H1 (cell line): Measurements from ENCODE around the gene NSUN6. TPM values are rescaled to one million over a fixed set of nuclear protein-coding genes. Genes with fewer than 3 reads are reported as not detected.

Source experiments
- CTCF ChIA-PET: fragments of 300-600 bp; sonication (Branson Sonifier 250); formaldehyde crosslinking; loops from one replicate; lab custom pipeline; 2021; ENCODE audit not compliant: partially characterized antibody; lab: Charles Lee
- POLR2A ChIA-PET: fragments of 300-600 bp; sonication (Branson Sonifier 250); formaldehyde crosslinking; loops from one replicate; lab custom pipeline; 2021; ENCODE audit warnings: inconsistent platforms; ENCODE audit not compliant: partially characterized antibody; lab: Charles Lee
- DNase-seq, 2 experiments: peaks; one replicate each; pipeline versions ENCODE4 v3.0.0 to v3.0.0-alpha.2; 2010 to 2022; ENCODE audit warnings: low spot score in 2 of 2, low read depth in 1 of 2, mixed read lengths in 1 of 2
- FAIRE-seq: peaks from 2 replicates; lab custom pipeline; 2011; peaks lifted over from hg19 to GRCh38; lab: Jason Lieb, UNC
- H2AFZ ChIP-seq: 2 replicates; pipeline ENCODE4 v1.8.1; 2012; ENCODE audit warnings: low read length, inconsistent platforms
- H2AK5ac ChIP-seq: 2 replicates; pipeline ENCODE4 v1.6.1; 2013; ENCODE audit warnings: low read depth, low read length
- H2BK120ac ChIP-seq: replicated peaks from 2 replicates; pipeline ENCODE3; 2013; ENCODE audit warnings: low read depth, low read length, inconsistent platforms
- H2BK12ac ChIP-seq: 2 replicates; pipeline ENCODE4 v1.6.1; 2013; ENCODE audit warnings: low read depth, low read length
- H2BK15ac ChIP-seq: 2 replicates; pipeline ENCODE4 v1.6.1; 2013; ENCODE audit warnings: low read length
- H2BK20ac ChIP-seq: 2 replicates; pipeline ENCODE4 v1.6.1; 2013; ENCODE audit warnings: low read length
- H2BK5ac ChIP-seq: 2 replicates; pipeline ENCODE4 v1.6.1; 2013; ENCODE audit warnings: low read depth, low read length
- H3K14ac ChIP-seq: 2 replicates; pipeline ENCODE4 v1.6.1; 2013; ENCODE audit warnings: inconsistent platforms; ENCODE audit not compliant: insufficient read length
- H3K18ac ChIP-seq: 2 replicates; pipeline ENCODE4 v1.6.1; 2013; ENCODE audit warnings: low read length; ENCODE audit errors: extremely low read depth
- H3K23ac ChIP-seq: 2 replicates; pipeline ENCODE4 v1.6.1; 2013; ENCODE audit warnings: inconsistent platforms; ENCODE audit not compliant: insufficient read length
- H3K23me2 ChIP-seq: 2 replicates; pipeline ENCODE4 v1.6.1; 2013; ENCODE audit warnings: low read depth, low read length
- H3K27ac ChIP-seq: 2 replicates; pipeline ENCODE4 v1.6.1; 2011; ENCODE audit warnings: low read depth, low read length, inconsistent platforms
- H3K27me3 ChIP-seq, 4 experiments: replicated peaks in 1 of 4; 1 replicate in 1 of 4; 2 replicates in 3 of 4; pipeline versions ENCODE4 v1.6.1 to v1.8.1; 2011 to 2013; ENCODE audit warnings: low read length in 3 of 4, mild to moderate bottlenecking in 3 of 4, inconsistent platforms in 2 of 4, mixed read lengths in 2 of 4, moderate library complexity in 1 of 4; ENCODE audit not compliant: control insufficient read depth in 3 of 4, insufficient read depth in 3 of 4; ENCODE audit errors: extremely low read depth in 1 of 4
- H3K36me3 ChIP-seq, 4 experiments: 2 replicates each; pipeline versions ENCODE4 v1.6.1 to v1.8.1; 2011 to 2013; ENCODE audit warnings: mild to moderate bottlenecking in 4 of 4, low read length in 3 of 4, moderate library complexity in 2 of 4, control low read depth in 1 of 4, inconsistent platforms in 1 of 4; ENCODE audit not compliant: insufficient read depth in 4 of 4, control insufficient read depth in 2 of 4
- H3K4ac ChIP-seq: replicated peaks from 2 replicates; pipeline ENCODE3; 2013; ENCODE audit warnings: low read length, low read depth, mixed read lengths, inconsistent platforms; ENCODE audit not compliant: insufficient read length
- H3K4me1 ChIP-seq, 4 experiments: replicated peaks in 1 of 4; 1 replicate in 1 of 4; 2 replicates in 3 of 4; pipeline versions ENCODE4 v1.6.1 to v1.8.1; 2011 to 2013; ENCODE audit warnings: low read length in 3 of 4, inconsistent platforms in 2 of 4, mixed read lengths in 1 of 4; ENCODE audit not compliant: insufficient read depth in 4 of 4, control insufficient read depth in 3 of 4
- H3K4me2 ChIP-seq, 2 experiments: 2 replicates each; pipeline versions ENCODE4 v1.6.1 to v1.8.1; 2011 to 2013; ENCODE audit warnings: low read depth in 2 of 2, low read length in 2 of 2, control low read depth in 1 of 2, inconsistent platforms in 1 of 2, mild to moderate bottlenecking in 1 of 2; ENCODE audit not compliant: insufficient read depth in 1 of 2
- H3K4me3 ChIP-seq, 4 experiments: fragments of 200-600, 300-600 bp in 1 of 4; sonication (generic), shearing (Covaris generic), sonication (Bioruptor Twin) in 1 of 4; 2 replicates each; pipeline versions ENCODE4 v1.5.1 to v1.8.1; 2011 to 2016; ENCODE audit warnings: low read length in 4 of 4, low read depth in 3 of 4, control low read depth in 2 of 4, inconsistent platforms in 2 of 4, mild to moderate bottlenecking in 2 of 4, mixed read lengths in 1 of 4, moderate library complexity in 1 of 4; ENCODE audit not compliant: insufficient read depth in 2 of 4; ENCODE audit errors: extremely low read depth in 1 of 4
- H3K56ac ChIP-seq: replicated peaks from 2 replicates; pipeline ENCODE3; 2013; ENCODE audit warnings: low read depth, mild to moderate bottlenecking, mixed read lengths, low read length, inconsistent platforms; ENCODE audit not compliant: insufficient read length
- H3K79me1 ChIP-seq: 2 replicates; pipeline ENCODE4 v1.6.1; 2013; ENCODE audit warnings: low read depth, low read length, control low read depth
- H3K79me2 ChIP-seq, 2 experiments: 2 replicates each; pipeline versions ENCODE4 v1.6.1 to v1.8.1; 2012 to 2013; ENCODE audit warnings: low read length in 2 of 2, mild to moderate bottlenecking in 2 of 2, inconsistent platforms in 1 of 2; ENCODE audit not compliant: insufficient read depth in 2 of 2, control insufficient read depth in 1 of 2
- H3K9ac ChIP-seq, 4 experiments: replicated peaks in 1 of 4; 1 replicate in 1 of 4; 2 replicates in 3 of 4; pipeline versions ENCODE4 v1.6.1 to v1.8.1; 2011 to 2013; ENCODE audit warnings: low read depth in 3 of 4, low read length in 3 of 4, control low read depth in 2 of 4, mild to moderate bottlenecking in 2 of 4, moderate library complexity in 2 of 4, inconsistent platforms in 1 of 4; ENCODE audit errors: extremely low read depth in 1 of 4
- H3K9me3 ChIP-seq, 2 experiments: 2 replicates each; pipeline versions ENCODE4 v1.6.1 to v1.8.1; 2012 to 2013; ENCODE audit warnings: mild to moderate bottlenecking in 2 of 2, moderate library complexity in 2 of 2, control low read depth in 1 of 2, inconsistent platforms in 1 of 2, low read depth in 1 of 2, low read length in 1 of 2, mixed read lengths in 1 of 2; ENCODE audit not compliant: insufficient read depth in 2 of 2
- H4K20me1 ChIP-seq, 2 experiments: replicated peaks in 1 of 2; 2 replicates each; pipeline versions ENCODE3 to v1.8.1; 2011 to 2013; ENCODE audit warnings: inconsistent platforms in 2 of 2, low read length in 2 of 2, mild to moderate bottlenecking in 1 of 2; ENCODE audit not compliant: insufficient read depth in 2 of 2, control insufficient read depth in 1 of 2
- H4K5ac ChIP-seq: 2 replicates; pipeline ENCODE4 v1.6.1; 2013; ENCODE audit warnings: low read length, low read depth, mixed read lengths, inconsistent platforms; ENCODE audit not compliant: insufficient read length
- H4K8ac ChIP-seq: 2 replicates; pipeline ENCODE4 v1.8.0; 2013; ENCODE audit warnings: mild to moderate bottlenecking, moderate library complexity, low read length, inconsistent platforms; ENCODE audit not compliant: insufficient read depth; ENCODE audit errors: extremely low read depth
- H4K91ac ChIP-seq: replicated peaks from 2 replicates; pipeline ENCODE3; 2013; ENCODE audit warnings: low read length, mixed read lengths, inconsistent platforms; ENCODE audit not compliant: insufficient read length
- ASH2L ChIP-seq: fragments of 200-600, 300-600 bp; sonication (generic); IDR thresholded peaks from one replicate; pipeline ENCODE4 v1.7.1; 2017; ENCODE audit warnings: low read length
- BRCA1 ChIP-seq: IDR thresholded peaks from 2 replicates; pipeline ENCODE4 v1.6.1; 2012; ENCODE audit warnings: low read depth, low read length, improper control_type of control experiment
- EP300 ChIP-seq, 2 experiments: IDR thresholded peaks; 1 replicate in 1 of 2; 2 replicates in 1 of 2; pipeline ENCODE4 v1.6.1; 2011 to 2012; ENCODE audit warnings: low read depth in 2 of 2, low read length in 2 of 2, mild to moderate bottlenecking in 2 of 2, borderline replicate concordance in 1 of 2, inconsistent platforms in 1 of 2, moderate library complexity in 1 of 2
- POLR2A ChIP-seq, 2 experiments: IDR thresholded peaks; 1 replicate in 1 of 2; 2 replicates in 1 of 2; pipeline ENCODE4 v1.6.1; 2011; ENCODE audit warnings: low read depth in 2 of 2, low read length in 2 of 2, mild to moderate bottlenecking in 2 of 2; ENCODE audit errors: control extremely low read depth in 1 of 2
- RBBP5 ChIP-seq: IDR thresholded peaks from 2 replicates; pipeline ENCODE4 v1.7.1; 2012; ENCODE audit warnings: low read depth, mild to moderate bottlenecking, inconsistent platforms, low read length, moderate library complexity, borderline replicate concordance
- RFX5 ChIP-seq: IDR thresholded peaks from 2 replicates; pipeline ENCODE4 v1.6.1; 2011; ENCODE audit warnings: low read depth, low read length, improper control_type of control experiment, borderline replicate concordance
- SIRT6 ChIP-seq: IDR thresholded peaks from one replicate; pipeline ENCODE4 v1.7.1; 2012; ENCODE audit warnings: low read length, inconsistent platforms
- SIX5 ChIP-seq: IDR thresholded peaks from 2 replicates; pipeline ENCODE4 v1.6.1; 2011; ENCODE audit warnings: mild to moderate bottlenecking, low read depth, low read length
- WGBS, 2 experiments: shearing (Covaris generic) in 1 of 2; methylation state at CpG; one replicate each; pipeline versions ENCODE4 v1.1.6 to v1.1.7; 2013 to 2015; ENCODE audit warnings: low lambda C conversion rate in 2 of 2, mixed read lengths in 2 of 2, inconsistent platforms in 1 of 2, low coverage in 1 of 2, missing lambda C conversion rate in 1 of 2; ENCODE audit not compliant: insufficient replicate concordance in 2 of 2, insufficient coverage in 1 of 2, insufficient read length in 1 of 2; ENCODE audit errors: extremely low coverage in 1 of 2, missing lambda C conversion rate in 1 of 2; 5-methylcytosine and 5-hydroxymethylcytosine counted together
- polyA plus RNA-seq, 7 experiments: library from polyadenylated mRNA; depleted of rRNA in 3 of 7; stranded (reverse) in 5 of 7; unstranded in 2 of 7; fragments of >200 nt in 5 of 7; fragments of 200-250 nt in 2 of 7; gene quantifications; 1 replicate in 5 of 7; 2 replicates in 1 of 7; 4 replicates in 1 of 7; pipeline versions ENCODE4 v1.2.1 to v1.2.3, GENCODE V29; 2011 to 2013; ENCODE audit warnings: missing spikeins in 2 of 7, mixed read lengths in 2 of 7
- total RNA-seq: library from RNA; stranded (reverse); fragmentation: NEBNext Ultra II Directional; extraction: Animal tissue kit (Norgen Biotek cat#: 25700); gene quantifications from 2 replicates; pipeline ENCODE4 v1.2.1, GENCODE V29; 2021

NSUN6 gene
- total and polyA plus RNA-seq, 2 of the 8 experiments (the other 6 are each of a cell fraction or from before 2014, with no cell fraction given), result 5.9 to 14.4 TPM

DNA sequence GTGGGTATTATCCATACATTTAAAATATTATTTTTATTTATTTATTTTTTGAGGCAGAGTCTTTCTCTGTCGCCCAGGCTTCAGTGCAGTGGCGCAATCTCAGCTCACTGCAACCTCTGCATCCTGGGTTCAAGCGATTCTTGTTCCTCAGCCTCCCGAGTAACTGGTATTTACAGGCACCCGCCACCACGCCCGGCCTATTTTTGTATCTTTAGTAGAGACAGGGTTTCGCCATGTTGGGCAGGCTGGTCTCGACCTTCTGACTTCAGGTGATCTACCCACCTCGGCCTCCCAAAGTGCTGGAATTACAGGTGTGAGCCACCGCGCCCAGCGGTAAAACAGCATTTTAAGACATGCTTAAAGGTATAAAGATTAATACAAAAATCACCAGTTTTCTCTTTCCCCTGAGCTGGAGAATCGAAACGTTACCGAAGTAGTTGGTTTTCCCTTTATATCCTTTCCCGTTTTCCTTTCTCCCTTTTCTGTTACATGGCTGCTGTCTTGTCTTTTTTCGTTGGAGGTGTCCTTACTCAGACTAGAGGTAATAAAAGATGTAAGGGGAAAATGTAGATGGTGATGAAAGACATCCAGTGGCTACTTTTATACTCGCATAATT lies 9.5 kb upstream of the NSUN6 start:
- peaks cover 0 to 22% (median 3%) of the 10 kb centered on the region in 4 experiments; a peak in 3 of 7 replicates for H3K4me1 ChIP-seq
- H2BK20ac ChIP-seq, result no peak overlapping the region
- no peak for DNase-seq
- H2BK5ac ChIP-seq, result no peak overlapping the region
- H4K8ac ChIP-seq, result no peak overlapping the region
- no peak for FAIRE-seq
- no peak overlapping the region for H2AFZ ChIP-seq
- no peak overlapping the region for H2BK120ac ChIP-seq
- peaks cover 8% of the 10 kb centered on the region; the same call in 1 of the 2 replicates for H3K23me2 ChIP-seq
- H3K56ac ChIP-seq, result no peak overlapping the region
- H3K79me2 ChIP-seq, result peaks cover 39 to 65% of the 10 kb centered on the region in 2 experiments
- no peak overlapping the region for H3K23ac ChIP-seq
- H4K5ac ChIP-seq, result no peak overlapping the region
- no peak overlapping the region for H3K9ac ChIP-seq
- H4K20me1 ChIP-seq, result peaks cover 13 to 15% of the 10 kb centered on the region in 2 experiments
- 89% methylated on average over 18 of the region's 19 CpGs; no CpG with 5 or more reads in 1 of the 2 experiments for WGBS, 2 experiments
- H4K91ac ChIP-seq, result no peak overlapping the region
- no peak overlapping the region for H3K18ac ChIP-seq
- H2AK5ac ChIP-seq, result no peak overlapping the region
- H3K14ac ChIP-seq, result no peak overlapping the region
- no peaks in the 10 kb centered on the region for H3K9me3 ChIP-seq
- H2BK12ac ChIP-seq, result no peak overlapping the region
- ChIA-PET POLR2A (no interaction called here), CTCF (no interaction called here)
- peak overlapping the region; percentile 69 to 100 for H3K4me2 ChIP-seq
- peak overlapping the region; percentile 91 to 99 (median 96) for H3K4me3 ChIP-seq
- H3K27me3 ChIP-seq, result no peaks in the 10 kb centered on the region
- H3K36me3 ChIP-seq, result no peaks in the 10 kb centered on the region; a peak in 1 of 8 replicates
- no peak overlapping the region for H2BK15ac ChIP-seq
- TF ChIP-seq POLR2A (IDR thresholded peaks at IDR 0.05; ENCODE audit: control extremely low read depth in 1 of 2, low read depth in 2 of 2, low read length in 2 of 2) (no peak), RBBP5 (no peak), SIRT6 (no peak), BRCA1 (no peak), RFX5 (no peak), SIX5 (no peak), EP300 (IDR thresholded peaks at IDR 0.05; ENCODE audit: borderline replicate concordance in 1 of 2, low read depth in 2 of 2, low read length in 2 of 2) (no peak), ASH2L (no peak)
- TF ChIP-seq, all 59 proteins: peak for 0
- H3K4ac ChIP-seq, result no peak overlapping the region
- no peak overlapping the region for H3K27ac ChIP-seq
- peaks cover 7% of the 10 kb centered on the region; the same call in 1 of the 2 replicates for H3K79me1 ChIP-seq
